ENCODE measurements around the gene TTC23. TPM values are rescaled to one million over a fixed set of nuclear protein-coding genes. Genes with fewer than 3 reads are reported as not detected.

TTC23 gene
- total and polyA plus RNA-seq, 9 of the 15 experiments (the other 6 are each of a cell fraction or from before 2014, with no cell fraction given) = 0.41 to 4.5 (median 2.5) TPM

DNA sequence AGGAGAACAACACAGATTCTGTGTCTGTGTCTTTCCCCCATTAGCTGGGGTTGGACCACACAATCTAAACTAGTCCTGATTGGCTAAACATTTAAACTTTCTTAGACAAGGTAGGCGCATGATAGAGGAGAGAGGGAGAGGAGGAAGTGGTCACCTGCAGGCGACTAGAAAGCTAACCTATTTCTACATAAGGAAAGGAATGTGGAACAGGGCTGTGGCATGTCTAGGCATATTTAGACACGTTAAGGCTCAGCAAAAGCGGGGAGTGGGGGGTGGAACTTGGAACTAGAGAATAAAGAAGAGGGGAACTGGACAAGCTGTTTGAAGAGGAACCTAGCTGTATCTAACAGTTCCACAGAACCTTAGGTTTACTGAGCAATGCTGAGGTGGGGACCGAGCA, 14.7 kb upstream of the TTC23 start:
- no peak for FAIRE-seq
- WGBS (ENCODE audit: insufficient coverage, low coverage, missing lambda C conversion rate) = 4% methylated on average over 5 of the region's 5 CpGs
- H3K79me2 ChIP-seq (ENCODE audit: control insufficient read depth, insufficient read depth, low read length) = no peaks in the 10 kb centered on the region
- no peak for ATAC-seq
- no TSS peak for BruUV-seq (replicated peaks)
- no peak overlapping the region for H3K4me3 ChIP-seq
- DNase-seq (ENCODE audit: extremely low read depth in 1 of 4, low spot score in 3 of 4) = no peak
- H3K4me2 ChIP-seq (ENCODE audit: insufficient read depth, low read length) = no peak overlapping the region
- in situ Hi-C loops (cut with MboI) = no loop called here
- no peak overlapping the region for H3K9ac ChIP-seq (ENCODE audit: insufficient read depth in 1 of 2, low read depth in 2 of 2, low read length in 2 of 2)
- no peaks in the 10 kb centered on the region for H3K4me1 ChIP-seq (replicated peaks in 1 of 2; ENCODE audit: control insufficient read depth in 2 of 2, insufficient read depth in 2 of 2, low read length in 2 of 2)
- no peaks in the 10 kb centered on the region for H3K9me3 ChIP-seq (replicated peaks; ENCODE audit: control insufficient read depth, insufficient read depth, low read depth, low read length)
- H3K9me1 ChIP-seq (ENCODE audit: control insufficient read depth, insufficient read depth, low read length) = no peaks in the 10 kb centered on the region
- ChIA-PET POLR2A (no interaction called here), CTCF (ENCODE audit: low intra/inter-chr PET ratio) (interaction anchor here (0.5 kb wide), 1 partner anchor 1913 kb away, joined by 3 read pairs; no protein-coding TSS in a partner anchor)
- H4K20me1 ChIP-seq (replicated peaks; ENCODE audit: control insufficient read depth, insufficient read depth, low read length) = no peaks in the 10 kb centered on the region
- no peak overlapping the region for H2AFZ ChIP-seq (ENCODE audit: low read depth, low read length)
- no peak overlapping the region for H3K27ac ChIP-seq (ENCODE audit: extremely low read depth, low read depth, low read length)
- H3K27me3 ChIP-seq (ENCODE audit: control insufficient read depth in 2 of 2, insufficient read depth in 2 of 2, low read length in 2 of 2) = no peaks in the 10 kb centered on the region
- H3K36me3 ChIP-seq (ENCODE audit: control insufficient read depth, insufficient read depth, low read length) = no peaks in the 10 kb centered on the region
- intact Hi-C loops (cut with micrococcal nuclease) = no loop called here
- TF ChIP-seq HOMEZ (CRISPR knock-in tag; IDR thresholded peaks at IDR 0.05) = no peak
- TF ChIP-seq RBM15 (IDR thresholded peaks at IDR 0.05; ENCODE audit: insufficient read depth, low read length) = no peak
- TF ChIP-seq ZNF121 (CRISPR knock-in tag; conservative IDR thresholded peaks at IDR 0.05) = no peak
- TF ChIP-seq GTF2F1 (IDR thresholded peaks at IDR 0.05; ENCODE audit: low read depth, low read length) = no peak
- no peak for TF ChIP-seq PURB (CRISPR knock-in tag; IDR thresholded peaks at IDR 0.05; ENCODE audit: low read depth)
- no peak for TF ChIP-seq KLF16 (IDR thresholded peaks at IDR 0.05)
- TF ChIP-seq, protein P1, sequence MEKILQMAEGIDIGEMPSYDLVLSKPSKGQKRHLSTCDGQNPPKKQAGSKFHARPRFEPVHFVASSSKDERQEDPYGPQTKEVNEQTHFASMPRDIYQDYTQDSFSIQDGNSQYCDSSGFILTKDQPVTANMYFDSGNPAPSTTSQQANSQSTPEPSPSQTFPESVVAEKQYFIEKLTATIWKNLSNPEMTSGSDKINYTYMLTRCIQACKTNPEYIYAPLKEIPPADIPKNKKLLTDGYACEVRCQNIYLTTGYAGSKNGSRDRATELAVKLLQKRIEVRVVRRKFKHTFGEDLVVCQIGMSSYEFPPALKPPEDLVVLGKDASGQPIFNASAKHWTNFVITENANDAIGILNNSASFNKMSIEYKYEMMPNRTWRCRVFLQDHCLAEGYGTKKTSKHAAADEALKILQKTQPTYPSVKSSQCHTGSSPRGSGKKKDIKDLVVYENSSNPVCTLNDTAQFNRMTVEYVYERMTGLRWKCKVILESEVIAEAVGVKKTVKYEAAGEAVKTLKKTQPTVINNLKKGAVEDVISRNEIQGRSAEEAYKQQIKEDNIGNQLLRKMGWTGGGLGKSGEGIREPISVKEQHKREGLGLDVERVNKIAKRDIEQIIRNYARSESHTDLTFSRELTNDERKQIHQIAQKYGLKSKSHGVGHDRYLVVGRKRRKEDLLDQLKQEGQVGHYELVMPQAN (IDR thresholded peaks at IDR 0.05; ENCODE audit: borderline replicate concordance) = no peak
- no peak for TF ChIP-seq ZNF280A (IDR thresholded peaks at IDR 0.05; ENCODE audit: low read depth, partially characterized antibody)
- TF ChIP-seq NEUROD1 (IDR thresholded peaks at IDR 0.05; ENCODE audit: borderline replicate concordance, low read depth, low read length, partially characterized antibody) = no peak
- TF ChIP-seq, protein P2, sequence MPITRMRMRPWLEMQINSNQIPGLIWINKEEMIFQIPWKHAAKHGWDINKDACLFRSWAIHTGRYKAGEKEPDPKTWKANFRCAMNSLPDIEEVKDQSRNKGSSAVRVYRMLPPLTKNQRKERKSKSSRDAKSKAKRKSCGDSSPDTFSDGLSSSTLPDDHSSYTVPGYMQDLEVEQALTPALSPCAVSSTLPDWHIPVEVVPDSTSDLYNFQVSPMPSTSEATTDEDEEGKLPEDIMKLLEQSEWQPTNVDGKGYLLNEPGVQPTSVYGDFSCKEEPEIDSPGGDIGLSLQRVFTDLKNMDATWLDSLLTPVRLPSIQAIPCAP (CRISPR knock-in tag; IDR thresholded peaks at IDR 0.05; ENCODE audit: borderline replicate concordance) = no peak
- TF ChIP-seq, protein P3, sequence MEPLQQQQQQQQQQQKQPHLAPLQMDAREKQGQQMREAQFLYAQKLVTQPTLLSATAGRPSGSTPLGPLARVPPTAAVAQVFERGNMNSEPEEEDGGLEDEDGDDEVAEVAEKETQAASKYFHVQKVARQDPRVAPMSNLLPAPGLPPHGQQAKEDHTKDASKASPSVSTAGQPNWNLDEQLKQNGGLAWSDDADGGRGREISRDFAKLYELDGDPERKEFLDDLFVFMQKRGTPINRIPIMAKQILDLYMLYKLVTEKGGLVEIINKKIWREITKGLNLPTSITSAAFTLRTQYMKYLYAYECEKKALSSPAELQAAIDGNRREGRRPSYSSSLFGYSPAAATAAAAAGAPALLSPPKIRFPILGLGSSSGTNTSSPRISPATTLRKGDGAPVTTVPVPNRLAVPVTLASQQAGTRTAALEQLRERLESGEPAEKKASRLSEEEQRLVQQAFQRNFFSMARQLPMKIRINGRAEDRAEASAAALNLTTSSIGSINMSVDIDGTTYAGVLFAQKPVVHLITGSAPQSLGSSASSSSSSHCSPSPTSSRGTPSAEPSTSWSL (CRISPR knock-in tag; IDR thresholded peaks at IDR 0.05; ENCODE audit: borderline replicate concordance) = no peak
- no peak for TF ChIP-seq SMARCC2 (IDR thresholded peaks at IDR 0.05; ENCODE audit: low read depth)
- no peak for TF ChIP-seq ZNF324 (CRISPR knock-in tag; IDR thresholded peaks at IDR 0.05)
- no peak for TF ChIP-seq CHD4 (IDR thresholded peaks at IDR 0.05; ENCODE audit: insufficient read depth, insufficient replicate concordance, low read depth, low read length, poor library complexity, severe bottlenecking)
- no peak for TF ChIP-seq ESRRB (CRISPR knock-in tag; IDR thresholded peaks at IDR 0.05; ENCODE audit: borderline replicate concordance)
- TF ChIP-seq ZNF24 (IDR thresholded peaks at IDR 0.05) = no peak

Measured in K562 (cell line).